Choroid plexus epithelial cell (primary cell): ENCODE measurements around the gene RARRES2.

Experiments
- DNase-seq: peaks from one replicate; pipeline ENCODE4 v3.0.0-alpha.2; 2010; ENCODE audit warnings: low read depth
- H3K4me3 ChIP-seq: 2 replicates; pipeline ENCODE4 v1.5.1; 2011; ENCODE audit warnings: low read depth, mild to moderate bottlenecking, control low read depth, low read length, moderate library complexity
- CTCF ChIP-seq: conservative IDR thresholded peaks from 2 replicates; pipeline ENCODE4 v1.5.1; 2011; ENCODE audit warnings: low read depth, mild to moderate bottlenecking, control low read depth, inconsistent platforms, low read length, moderate library complexity

The RARRES2 gene

GRCh38 chr7:150384406-150385301, 43.2 kb upstream of the RARRES2 start:
- H3K4me3 ChIP-seq: no peak overlapping the region
- DNase-seq: no peak
- no peak for TF ChIP-seq CTCF

GRCh38 chr7:150383710-150384397, 42.4 kb upstream of the RARRES2 start:
- no peak for TF ChIP-seq CTCF
- no peak overlapping the region for H3K4me3 ChIP-seq
- no peak for DNase-seq

- H3K4me3 ChIP-seq: no peak overlapping the region
- no peak for TF ChIP-seq CTCF
- DNase-seq: no peak
Measured at GRCh38 chr7:150382844-150383225, 41.4 kb upstream of the RARRES2 start.

- H3K4me3 ChIP-seq: no peak overlapping the region
- no peak for TF ChIP-seq CTCF
- DNase-seq: no peak
Measured at GRCh38 chr7:150382123-150382843, 40.9 kb upstream of the RARRES2 start.

- H3K4me3 ChIP-seq: no peak overlapping the region
- TF ChIP-seq CTCF: no peak
- DNase-seq: no peak
Measured at GRCh38 chr7:150381785-150382122, 40.3 kb upstream of the RARRES2 start.

GRCh38 chr7:150381096-150381495, 39.7 kb upstream of the RARRES2 start:
- DNase-seq: no peak
- TF ChIP-seq CTCF: no peak
- H3K4me3 ChIP-seq: no peak overlapping the region
